Osteocyte (in vitro differentiated cells): Measurements from ENCODE around the gene ABCC11. TPM values are rescaled to one million over a fixed set of nuclear protein-coding genes. Genes with fewer than 3 reads are reported as not detected.

Experiments used
- DNase-seq: peaks from one replicate; pipeline ENCODE4 v3.0.0; 2021; ENCODE audit warnings: mixed read lengths; ENCODE audit not compliant: unreplicated experiment; ENCODE audit errors: extremely low spot score
- H3K27ac Mint-ChIP-seq: one replicate; pipeline ENCODE4 v1.8.0; 2021; ENCODE audit warnings: mild to moderate bottlenecking, mixed read lengths; ENCODE audit not compliant: unreplicated experiment
- H3K27me3 Mint-ChIP-seq: one replicate; pipeline ENCODE4 v1.8.0; 2021; ENCODE audit warnings: mixed read lengths; ENCODE audit not compliant: unreplicated experiment
- H3K36me3 Mint-ChIP-seq: one replicate; pipeline ENCODE4 v1.8.0; 2021; ENCODE audit warnings: mixed read lengths; ENCODE audit not compliant: unreplicated experiment
- H3K4me1 Mint-ChIP-seq: one replicate; pipeline ENCODE4 v1.8.0; 2021; ENCODE audit warnings: mixed read lengths; ENCODE audit not compliant: unreplicated experiment
- H3K4me3 Mint-ChIP-seq: one replicate; pipeline ENCODE4 v1.8.0; 2021; ENCODE audit warnings: mild to moderate bottlenecking, moderate library complexity, mixed read lengths; ENCODE audit not compliant: unreplicated experiment
- H3K9me3 Mint-ChIP-seq: one replicate; pipeline ENCODE4 v1.8.0; 2021; ENCODE audit warnings: mixed read lengths; ENCODE audit not compliant: unreplicated experiment
- CTCF ChIP-seq: fragments of 200-600 bp; sonication (generic); IDR thresholded peaks from 2 replicates; pipeline ENCODE4 v1.5.0; 2021; ENCODE audit warnings: antibody characterized with exemption, mild to moderate bottlenecking, moderate library complexity
- total RNA-seq: library from RNA; stranded (reverse); gene quantifications from 2 replicates; pipeline ENCODE4 v1.2.1, GENCODE V29; 2021

Gene ABCC11
- total RNA-seq, 1 donor from 2014 or later: 0.48 TPM

GRCh38 chr16:48153774-48154173, 93.6 kb downstream of the ABCC11 start:
- TF ChIP-seq CTCF: no peak
- H3K4me3 Mint-ChIP-seq: no peak overlapping the region
- no peaks in the 10 kb centered on the region for H3K27me3 Mint-ChIP-seq
- no peaks in the 10 kb centered on the region for H3K9me3 Mint-ChIP-seq
- H3K36me3 Mint-ChIP-seq: no peaks in the 10 kb centered on the region
- no peak overlapping the region for H3K27ac Mint-ChIP-seq
- no peak for DNase-seq
- H3K4me1 Mint-ChIP-seq: peaks cover 5% of the 10 kb centered on the region

- Mint-ChIP-seq H3K27ac (no peak overlapping the region), H3K36me3 (peaks cover 1% of the 10 kb centered on the region), H3K4me1 (no peaks in the 10 kb centered on the region), H3K4me3 (no peak overlapping the region), H3K27me3 (no peaks in the 10 kb centered on the region), H3K9me3 (no peaks in the 10 kb centered on the region)
- DNase-seq: no peak
- TF ChIP-seq CTCF: no peak
These were observed 95.1 kb downstream of the ABCC11 start for GRCh38 chr16:48152226-48152625.

- Mint-ChIP-seq H3K4me1 (no peaks in the 10 kb centered on the region), H3K36me3 (peaks cover 1% of the 10 kb centered on the region), H3K4me3 (no peak overlapping the region), H3K27me3 (no peaks in the 10 kb centered on the region), H3K27ac (no peak overlapping the region), H3K9me3 (no peaks in the 10 kb centered on the region)
- no peak for TF ChIP-seq CTCF
- no peak for DNase-seq
These were observed 96.6 kb downstream of the ABCC11 start for GRCh38 chr16:48150707-48151106.

GRCh38 chr16:48146710-48147109, 100.6 kb downstream of the ABCC11 start:
- Mint-ChIP-seq H3K4me3 (no peak overlapping the region), H3K27me3 (no peaks in the 10 kb centered on the region), H3K27ac (no peak overlapping the region), H3K36me3 (peaks cover 1% of the 10 kb centered on the region), H3K4me1 (peaks cover 3% of the 10 kb centered on the region), H3K9me3 (no peaks in the 10 kb centered on the region)
- DNase-seq: no peak
- no peak for TF ChIP-seq CTCF

GRCh38 chr16:48146131-48146530, 101.2 kb downstream of the ABCC11 start:
- H3K27me3 Mint-ChIP-seq: no peaks in the 10 kb centered on the region
- H3K4me3 Mint-ChIP-seq: no peak overlapping the region
- H3K36me3 Mint-ChIP-seq: peaks cover 1% of the 10 kb centered on the region
- no peak for TF ChIP-seq CTCF
- H3K4me1 Mint-ChIP-seq: peaks cover 3% of the 10 kb centered on the region
- no peaks in the 10 kb centered on the region for H3K9me3 Mint-ChIP-seq
- DNase-seq: no peak
- no peak overlapping the region for H3K27ac Mint-ChIP-seq
